Erythroblast (primary cell): Measurements from ENCODE around the gene TMEM176A.

ENCODE experiments used
- GATA1 ChIP-seq: IDR thresholded peaks from 2 replicates; pipeline ENCODE4 v1.6.1; 2011; ENCODE audit warnings: low read depth, mild to moderate bottlenecking, control low read depth, low read length, moderate library complexity
- POLR2A ChIP-seq: IDR thresholded peaks from 2 replicates; pipeline ENCODE4 v1.6.1; 2011; ENCODE audit warnings: mild to moderate bottlenecking, low read length

GRCh38 chr7:150820148-150820547 is 19.6 kb downstream of the TMEM176A start:
- TF ChIP-seq POLR2A: no peak
- no peak for TF ChIP-seq GATA1
